GM19438 (cell line): ENCODE measurements around the gene CSTF2.

Experiments
- ATAC-seq: cut with Tn5 transposase; IDR thresholded peaks from one replicate; pipeline ENCODE4 v1.9.1; 2021; ENCODE audit warnings: low read depth; ENCODE audit not compliant: unreplicated experiment

The CSTF2 gene

GRCh38 chrX:100868273-100868672 is 48.1 kb downstream of the CSTF2 start:
- no peak for ATAC-seq

- no peak for ATAC-seq
Observed at GRCh38 chrX:100870527-100870926, 50.3 kb downstream of the CSTF2 start.

- no peak for ATAC-seq
Observed at GRCh38 chrX:100871594-100872560, 51.7 kb downstream of the CSTF2 start.

GRCh38 chrX:100874325-100874724 is 54.1 kb downstream of the CSTF2 start, which contains the start of gene NOX1:
NOX1 (minus strand) TSS chrX:100874359; CDS start chrX:100874139, 220 bp downstream.
- ATAC-seq: no peak

- ATAC-seq: no peak
Observed at GRCh38 chrX:100880368-100880767, 60.2 kb downstream of the CSTF2 start.

- ATAC-seq: no peak
Observed at GRCh38 chrX:100883654-100884053, 63.5 kb downstream of the CSTF2 start.
